HepG2 (cell line): Measurements from ENCODE around the gene VPS37B. TPM values are rescaled to one million over a fixed set of nuclear protein-coding genes. Genes with fewer than 3 reads are reported as not detected.

ENCODE experiments used
- CCDC6 ChIP-seq: sonication (generic); formaldehyde crosslinking; IDR thresholded peaks from 2 replicates; pipeline ENCODE4 v1.8.1; 2022; ENCODE audit warnings: mild to moderate bottlenecking, missing genetic modification reagents, moderate library complexity
- CEBPB ChIP-seq: IDR thresholded peaks from 2 replicates; pipeline ENCODE4 v1.6.1; 2011; ENCODE audit warnings: low read depth, low read length, improper control_type of control experiment, borderline replicate concordance
- ELF4 ChIP-seq: sonication (generic); formaldehyde crosslinking; IDR thresholded peaks from 2 replicates; pipeline ENCODE4 v1.5.0; 2020; ENCODE audit warnings: missing genetic modification reagents, mild to moderate bottlenecking, moderate library complexity, borderline replicate concordance
- GABPB1 ChIP-seq: IDR thresholded peaks from 2 replicates; pipeline ENCODE4 v1.6.1; 2016; ENCODE audit warnings: mild to moderate bottlenecking, missing genetic modification reagents, moderate library complexity, missing compliant biosample characterization
- GATAD1 ChIP-seq: IDR thresholded peaks from 2 replicates; pipeline ENCODE4 v1.6.1; 2016; ENCODE audit warnings: missing genetic modification reagents, missing compliant biosample characterization
- HNF1A ChIP-seq, 2 experiments: sonication (generic) in 1 of 2; formaldehyde crosslinking in 1 of 2; IDR thresholded peaks; 2 replicates each; pipeline versions ENCODE4 v1.4.0 to v1.6.1; 2016 to 2020; ENCODE audit warnings: borderline replicate concordance in 1 of 2, low read depth in 1 of 2, mild to moderate bottlenecking in 1 of 2, missing genetic modification reagents in 1 of 2
- KDM1A ChIP-seq: IDR thresholded peaks from 2 replicates; pipeline ENCODE4 v1.6.1; 2016; ENCODE audit warnings: missing compliant biosample characterization
- KDM2A ChIP-seq: sonication (generic); formaldehyde crosslinking; IDR thresholded peaks from 2 replicates; pipeline ENCODE4 v1.4.0; 2020; ENCODE audit warnings: low read depth, missing genetic modification reagents, borderline replicate concordance
- MAFK ChIP-seq, 2 experiments: IDR thresholded peaks in 1 of 2; conservative IDR thresholded peaks in 1 of 2; 2 replicates each; pipeline ENCODE4 v1.6.1; 2011; ENCODE audit warnings: improper control_type of control experiment in 2 of 2, low read length in 2 of 2
- NFE2L1 ChIP-seq: sonication (generic); formaldehyde crosslinking; IDR thresholded peaks from 2 replicates; pipeline ENCODE4 v1.4.0; 2020; ENCODE audit warnings: missing genetic modification reagents, mild to moderate bottlenecking, borderline replicate concordance
- PHF5A ChIP-seq: IDR thresholded peaks from one replicate; pipeline ENCODE4 v1.6.1; 2018; ENCODE audit warnings: low read depth, missing genetic modification reagents; ENCODE audit not compliant: unreplicated experiment
- REL ChIP-seq: sonication (generic); formaldehyde crosslinking; conservative IDR thresholded peaks from 2 replicates; pipeline ENCODE4 v1.8.0; 2022; ENCODE audit warnings: mild to moderate bottlenecking, missing genetic modification reagents, moderate library complexity
- SCMH1 ChIP-seq: sonication (generic); formaldehyde crosslinking; IDR thresholded peaks from 2 replicates; pipeline ENCODE4 v1.9.0; 2021; ENCODE audit warnings: missing genetic modification reagents, mild to moderate bottlenecking, borderline replicate concordance
- SP4 ChIP-seq: sonication (generic); formaldehyde crosslinking; IDR thresholded peaks from 2 replicates; pipeline ENCODE4 v1.8.1; 2023; ENCODE audit warnings: mild to moderate bottlenecking, missing genetic modification reagents
- SPEN ChIP-seq: sonication (generic); formaldehyde crosslinking; IDR thresholded peaks from 2 replicates; pipeline ENCODE4 v1.5.1; 2020; ENCODE audit warnings: low read depth, mild to moderate bottlenecking, missing genetic modification reagents
- TOE1 ChIP-seq: sonication (generic); formaldehyde crosslinking; IDR thresholded peaks from 2 replicates; pipeline ENCODE4 v1.4.0; 2020; ENCODE audit warnings: mild to moderate bottlenecking, missing genetic modification reagents
- YY1 ChIP-seq: IDR thresholded peaks from 2 replicates; pipeline ENCODE4 v1.6.1; 2011; ENCODE audit warnings: low read length, low read depth, moderate library complexity, mild to moderate bottlenecking; ENCODE audit not compliant: insufficient read depth, insufficient replicate concordance
- ZFP37 ChIP-seq: sonication (generic); formaldehyde crosslinking; IDR thresholded peaks from 2 replicates; pipeline ENCODE4 v1.4.0; 2020; ENCODE audit warnings: missing genetic modification reagents, borderline replicate concordance
- ZNF232 ChIP-seq: sonication (generic); formaldehyde crosslinking; IDR thresholded peaks from 2 replicates; pipeline ENCODE4 v1.4.0; 2020; ENCODE audit warnings: missing genetic modification reagents, borderline replicate concordance
- ZNF260 ChIP-seq: sonication (generic); formaldehyde crosslinking; IDR thresholded peaks from 2 replicates; pipeline ENCODE4 v1.4.0; 2020; ENCODE audit warnings: missing genetic modification reagents, low read depth, mild to moderate bottlenecking, borderline replicate concordance
- ZNF282 ChIP-seq: fragments of 450-650 bp; IDR thresholded peaks from 2 replicates; pipeline ENCODE4 v1.6.1; 2018; ENCODE audit not compliant: partially characterized antibody
- ZNF34 ChIP-seq: sonication (generic); formaldehyde crosslinking; IDR thresholded peaks from 2 replicates; pipeline ENCODE4 v1.4.0; 2020; ENCODE audit warnings: mild to moderate bottlenecking, missing genetic modification reagents, borderline replicate concordance
- ZNF552 ChIP-seq: sonication (generic); formaldehyde crosslinking; IDR thresholded peaks from 2 replicates; pipeline ENCODE4 v1.9.0; 2022; ENCODE audit warnings: missing genetic modification reagents, mild to moderate bottlenecking, borderline replicate concordance
- ZNF780A ChIP-seq: sonication (generic); formaldehyde crosslinking; IDR thresholded peaks from 2 replicates; pipeline ENCODE4 v1.8.0; 2022; ENCODE audit warnings: mild to moderate bottlenecking, missing genetic modification reagents, moderate library complexity
- ZNF790 ChIP-seq: sonication (generic); formaldehyde crosslinking; IDR thresholded peaks from 2 replicates; pipeline ENCODE4 v1.8.0; 2022; ENCODE audit warnings: missing genetic modification reagents, mild to moderate bottlenecking, borderline replicate concordance
- polyA plus RNA-seq, 8 experiments: library from polyadenylated mRNA; depleted of rRNA in 3 of 8; stranded (reverse) in 7 of 8; unstranded in 1 of 8; fragments of >200 nt; fragmentation: Illumina TruSeq in 4 of 8; extraction: Trizol in 4 of 8; gene quantifications; 2 replicates each; pipeline versions ENCODE4 v1.2.1 to v1.2.3, GENCODE V29; 2011 to 2016; ENCODE audit warnings: low read depth in 4 of 8, missing spikeins in 1 of 8, mixed read lengths in 1 of 8; ENCODE audit not compliant: insufficient read depth in 1 of 8
- total RNA-seq, 5 experiments: library from RNA; depleted of rRNA; stranded (reverse); fragments of >200 nt; fragmentation: Illumina TruSeq; extraction: Trizol; gene quantifications; 2 replicates each; pipeline ENCODE4 v1.2.3, GENCODE V29; 2016; ENCODE audit warnings: low read depth in 1 of 5

Gene VPS37B
- total and polyA plus RNA-seq, 2 of the 13 experiments (the other 11 are each of a cell fraction or from before 2014, with no cell fraction given): 4.6 to 5.3 TPM

- TF ChIP-seq HNF1A (IDR thresholded peaks at IDR 0.05; ENCODE audit: low read depth) (no peak), HNF1A (CRISPR knock-in tag; IDR thresholded peaks at IDR 0.05; ENCODE audit: borderline replicate concordance) (no peak), ZNF282 (no peak), ZNF780A (CRISPR knock-in tag) (no peak), ZFP37 (CRISPR knock-in tag) (no peak), CCDC6 (no peak), TOE1 (CRISPR knock-in tag) (no peak), SPEN (CRISPR knock-in tag) (peak; percentile 25; the same call in 1 of the 2 replicates), REL (CRISPR knock-in tag) (no peak), PHF5A (CRISPR knock-in tag) (no peak), ZNF790 (CRISPR knock-in tag) (no peak), NFE2L1 (no peak), ZNF260 (CRISPR knock-in tag) (no peak), CEBPB (no peak), ZNF34 (no peak), MAFK (conservative IDR thresholded peaks at IDR 0.05 in 1 of 2, IDR thresholded peaks at IDR 0.05 in 1 of 2; ENCODE audit: low read length in 2 of 2) (no peak), GATAD1 (CRISPR knock-in tag) (no peak), SP4 (peak; percentile 45; the same call in 1 of the 2 replicates), KDM1A (CRISPR knock-in tag) (no peak), GABPB1 (CRISPR knock-in tag) (peak; percentile 37; the same call in 1 of the 2 replicates), ZNF232 (CRISPR knock-in tag) (no peak), SCMH1 (no peak), YY1 (peak; percentile 4), ZNF552 (no peak), ELF4 (no peak), KDM2A (CRISPR knock-in tag) (0 out of 2 replicates have a peak, but pooled peaks have one; percentile 6)
These were observed 60.8 kb downstream of the VPS37B start, which contains the start of gene HIP1R (continued) for GRCh38 chr12:122834921-122835749.
